ENCODE data around the gene CCNL2. TPM values are rescaled to one million over a fixed set of nuclear protein-coding genes. Genes with fewer than 3 reads are reported as not detected.
A peak's percentile ranks its signal among the peaks of the same experiment; 100 is the strongest.
"Not testable (repeated sequence)": the region's sequence is repeated elsewhere in the genome, so short reads cannot be mapped to it uniquely, and the experiment has no call there.

The CCNL2 gene
- polyA plus RNA-seq, 4 donors, result 232 to 273 (median 238) TPM

DNA sequence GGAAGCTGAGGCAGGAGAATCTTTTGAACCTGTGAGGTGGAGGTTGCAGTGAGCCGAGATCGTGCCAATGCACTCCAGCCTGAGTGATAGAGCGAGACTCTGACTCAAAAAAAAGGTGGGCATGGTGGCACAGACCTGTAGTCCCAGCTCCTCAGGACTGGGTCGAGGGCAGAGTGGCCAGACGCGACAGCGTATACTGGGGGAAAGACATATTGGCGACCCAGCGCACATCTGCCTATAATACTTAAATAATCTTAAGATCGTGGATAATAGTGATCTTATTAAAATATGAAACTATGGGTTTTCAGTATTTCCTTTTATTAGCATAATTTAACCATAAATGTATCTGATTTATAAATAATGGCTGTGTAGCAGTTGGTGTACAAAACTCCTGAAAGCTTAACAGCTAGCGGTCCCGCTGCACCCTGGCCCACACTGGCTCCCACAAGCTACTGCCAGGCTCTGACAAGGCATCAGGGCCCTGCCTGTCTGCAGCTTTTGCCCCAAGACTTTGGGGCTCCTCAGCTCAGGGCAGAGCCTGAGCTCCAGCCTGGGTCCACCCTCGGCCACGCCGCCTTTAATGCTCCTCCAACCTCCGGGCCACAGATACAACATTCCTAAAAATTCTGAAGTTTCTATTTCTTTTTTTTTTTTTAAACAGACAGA lies 21.5 kb downstream of the CCNL2 start:
- no peak for DNase-seq (ENCODE audit: low read depth in 4 of 4, low spot score in 3 of 4)

DNA sequence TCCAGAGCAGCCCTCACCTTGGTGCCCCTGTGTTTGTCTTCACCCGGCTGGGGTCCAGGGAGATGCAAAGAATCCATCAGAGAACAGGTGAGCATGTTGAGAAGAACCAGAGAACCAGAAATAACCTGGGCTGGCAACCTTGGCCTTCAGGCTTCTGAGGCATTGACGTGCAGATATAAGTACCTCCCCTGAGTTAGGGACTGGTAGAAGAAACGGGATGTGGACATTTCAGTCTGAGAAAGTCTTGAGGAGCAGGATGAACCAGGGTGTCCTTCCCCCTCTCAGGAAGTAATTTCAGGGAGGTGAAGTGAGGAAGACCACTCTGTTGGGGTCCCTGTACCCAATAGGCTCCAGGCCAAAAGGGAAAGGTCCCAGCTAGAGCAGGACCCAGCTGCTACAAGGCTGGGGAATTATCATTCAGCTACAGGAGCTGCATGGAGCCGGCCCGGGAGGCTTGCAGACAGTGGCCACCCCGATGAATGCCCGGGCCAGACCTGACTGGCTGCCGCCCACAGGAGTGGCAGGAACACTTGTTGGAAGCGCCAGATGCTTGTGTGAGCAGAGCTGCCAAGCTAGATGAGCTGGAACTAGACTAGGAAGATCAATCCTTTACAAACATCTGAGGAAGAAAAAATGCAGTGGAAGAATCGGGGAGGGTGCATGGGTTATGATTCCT lies 22.4 kb downstream of the CCNL2 start:
- no peak for DNase-seq (ENCODE audit: low read depth in 4 of 4, low spot score in 3 of 4)

DNA sequence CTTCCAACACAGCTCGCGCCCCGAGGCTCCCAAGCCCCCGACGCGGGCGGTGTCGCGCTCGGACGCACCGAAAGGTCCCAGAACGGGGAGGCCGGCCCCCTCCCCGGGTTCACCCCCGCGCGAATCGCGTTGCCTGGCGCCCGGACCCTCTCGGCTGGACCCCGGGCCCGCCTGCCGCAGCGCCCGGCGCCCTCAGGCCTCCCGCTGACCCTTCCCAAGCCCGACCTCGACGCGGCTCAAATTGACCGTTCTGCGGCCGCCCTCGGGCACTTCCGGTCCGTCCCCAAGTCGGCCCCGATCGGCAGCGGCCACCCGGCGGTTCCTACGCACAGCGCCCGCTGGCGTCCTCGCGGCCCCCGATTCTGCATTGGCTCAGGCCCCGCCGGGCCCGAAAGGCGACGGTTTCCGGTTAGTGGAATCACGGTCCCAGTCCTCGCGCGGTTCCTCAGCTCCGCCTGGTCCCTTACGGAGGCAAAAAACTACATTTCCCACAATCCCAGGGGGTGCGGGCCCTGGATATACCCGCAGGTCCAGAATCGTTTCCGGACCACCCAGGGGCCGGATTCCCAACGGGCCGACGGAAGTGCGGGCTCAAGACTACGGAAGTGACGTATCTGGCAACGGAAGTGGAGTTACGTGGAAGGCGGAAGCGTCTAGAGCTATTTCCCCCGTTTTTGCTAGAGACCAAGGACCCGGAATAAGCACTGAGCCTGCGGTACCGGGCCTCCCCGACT lies 24.0 kb downstream of the CCNL2 start, which contains the start of gene AURKAIP1:
Gene AURKAIP1 (minus strand): TSS at position 279 of the 734 bp plus-strand sequence. CDS start 451 bp downstream, outside the sequence.
- DNase-seq (ENCODE audit: low read depth in 4 of 4, low spot score in 3 of 4), result peak; percentile 100

DNA sequence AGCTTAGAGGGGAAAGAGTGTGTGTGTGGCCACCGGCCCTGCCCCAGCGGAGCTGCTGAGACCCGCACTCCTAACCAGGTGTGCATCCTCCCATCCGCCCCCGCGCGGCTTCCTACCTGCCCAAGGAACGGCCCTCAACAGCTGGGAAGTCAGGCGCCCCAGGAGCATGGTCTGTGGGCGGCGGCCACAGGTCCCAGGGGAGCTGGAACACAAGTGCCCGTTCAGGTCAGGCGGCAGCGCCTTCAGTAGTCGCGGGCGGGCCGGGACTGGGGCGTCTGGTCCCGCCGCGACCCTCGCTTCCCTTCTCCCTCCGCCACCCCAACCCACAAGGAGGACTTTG lies 24.6 kb downstream of the CCNL2 start:
- no peak for DNase-seq (ENCODE audit: low read depth in 4 of 4, low spot score in 3 of 4)

DNA sequence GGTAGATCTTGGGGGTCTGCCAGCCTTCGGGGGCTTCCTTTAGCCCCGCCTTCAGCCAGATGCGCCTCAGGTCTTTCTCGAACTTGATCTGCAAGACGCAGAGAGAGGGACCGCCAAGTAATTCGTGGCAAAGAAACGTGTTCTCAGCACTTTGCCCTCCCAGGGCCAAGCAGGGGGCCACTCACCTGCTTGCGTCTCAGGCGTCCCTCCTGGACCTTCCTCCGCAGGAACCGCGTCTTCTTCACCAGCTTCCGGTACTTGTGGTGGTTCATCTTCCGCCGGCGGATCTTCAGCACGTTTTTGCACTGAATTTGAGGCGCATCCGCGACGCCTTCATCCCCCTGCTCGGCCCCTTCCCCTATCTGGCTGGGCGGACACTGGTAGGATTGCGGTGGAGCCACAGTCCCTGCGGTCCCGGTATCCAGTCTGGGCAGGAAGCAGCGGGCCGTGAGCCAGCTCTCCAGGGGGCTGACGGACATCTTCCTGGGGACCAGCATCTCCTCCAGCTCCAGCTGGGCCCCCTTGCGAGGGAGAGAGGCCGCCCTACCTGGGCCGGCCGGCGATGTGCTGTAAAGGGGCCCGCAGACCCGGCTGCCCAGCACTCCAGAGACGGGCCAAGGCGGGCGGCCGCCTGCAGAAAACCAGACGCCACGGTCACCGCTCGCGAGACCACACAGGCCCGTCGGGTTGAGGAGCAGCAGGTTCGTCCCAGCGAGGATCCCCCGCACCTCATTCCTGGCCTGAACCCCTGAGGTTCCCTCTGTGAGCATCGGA lies 25.1 kb downstream of the CCNL2 start:
- no peak for DNase-seq (ENCODE audit: low read depth in 4 of 4, low spot score in 3 of 4)

DNA sequence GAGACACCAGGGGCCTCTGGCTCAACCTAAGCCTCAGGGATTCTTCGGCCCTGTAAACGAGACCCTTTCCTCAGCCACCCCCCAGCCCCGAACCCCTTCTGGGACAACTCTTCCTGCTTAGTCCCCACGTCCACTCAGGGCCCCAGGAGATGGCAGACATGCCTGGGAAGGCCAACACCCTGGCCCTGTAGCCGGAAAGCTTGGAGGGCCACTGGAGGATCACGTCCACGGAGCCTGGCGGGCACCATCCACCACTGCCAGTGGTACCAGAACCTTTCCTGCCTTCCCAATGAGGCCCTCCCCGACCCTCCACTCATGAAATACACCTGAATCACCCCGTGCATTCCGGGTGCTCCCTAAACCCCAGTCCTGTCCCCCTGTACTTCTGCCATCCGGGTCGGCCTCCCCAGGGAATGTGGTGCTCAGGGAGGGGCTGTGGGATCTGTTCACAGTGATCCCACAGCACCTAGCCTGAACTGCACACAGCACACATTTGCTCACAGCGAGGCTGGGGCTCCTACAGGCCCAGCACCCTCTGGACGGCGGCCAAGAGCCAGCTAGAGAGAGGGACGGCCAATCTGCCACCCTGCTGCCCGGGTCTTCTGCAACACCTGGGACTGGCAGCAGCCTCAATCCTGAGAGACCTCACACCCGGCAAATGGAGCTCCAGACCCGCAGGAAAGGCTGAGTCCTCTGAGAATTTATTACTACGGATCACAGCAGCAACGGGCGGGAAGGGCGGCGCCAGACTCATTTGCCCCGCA lies 25.9 kb downstream of the CCNL2 start:
- DNase-seq (ENCODE audit: low read depth in 4 of 4, low spot score in 3 of 4), result no peak

DNA sequence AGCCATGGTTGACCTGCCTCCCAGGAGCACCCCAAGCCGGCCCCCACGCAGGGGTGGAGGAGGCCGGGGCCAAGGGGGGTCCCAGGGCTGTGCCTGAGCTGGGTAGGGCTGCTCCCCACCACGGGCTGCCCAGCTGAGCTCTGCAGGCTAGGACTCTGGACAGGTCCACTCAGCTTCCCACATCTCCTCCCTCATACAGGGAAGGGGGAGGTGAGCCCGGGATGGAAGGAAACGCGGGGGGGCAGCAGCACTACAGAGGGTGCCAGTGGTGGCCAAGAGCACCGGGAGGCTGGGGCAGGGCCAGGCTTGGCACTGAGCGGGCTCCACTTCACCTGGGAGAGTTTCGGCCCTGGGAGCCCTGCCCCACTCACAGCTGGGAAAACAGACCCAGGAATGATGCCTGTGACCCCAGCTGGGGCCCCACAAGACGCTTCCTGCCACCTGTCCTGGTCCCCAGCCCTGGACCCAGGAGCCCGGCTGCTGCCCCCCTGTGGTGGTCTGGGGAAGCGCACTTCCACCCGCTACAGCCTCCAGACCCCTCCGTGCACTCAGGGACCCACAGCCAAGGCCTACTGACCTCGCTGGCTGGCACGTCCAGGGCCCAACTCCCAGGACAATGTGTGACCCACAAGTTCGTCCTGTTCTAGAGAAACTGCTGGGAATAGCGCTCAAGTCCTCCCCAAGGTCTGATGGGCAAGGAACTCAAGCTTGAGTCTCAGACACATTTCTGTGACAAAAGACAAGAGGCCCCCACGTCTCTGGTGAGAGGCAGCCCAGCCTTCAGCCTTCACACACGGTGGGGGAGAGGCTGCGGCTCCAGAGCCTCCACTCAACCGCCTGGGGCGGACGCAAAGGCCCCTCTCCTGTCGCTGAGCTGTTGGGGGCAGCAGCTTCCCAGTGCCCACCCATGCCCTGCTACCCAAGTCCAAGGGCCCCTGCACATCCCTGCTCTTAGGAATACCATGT lies 27.1 kb downstream of the CCNL2 start:
- DNase-seq (ENCODE audit: low read depth in 4 of 4, low spot score in 3 of 4), result no peak

DNA sequence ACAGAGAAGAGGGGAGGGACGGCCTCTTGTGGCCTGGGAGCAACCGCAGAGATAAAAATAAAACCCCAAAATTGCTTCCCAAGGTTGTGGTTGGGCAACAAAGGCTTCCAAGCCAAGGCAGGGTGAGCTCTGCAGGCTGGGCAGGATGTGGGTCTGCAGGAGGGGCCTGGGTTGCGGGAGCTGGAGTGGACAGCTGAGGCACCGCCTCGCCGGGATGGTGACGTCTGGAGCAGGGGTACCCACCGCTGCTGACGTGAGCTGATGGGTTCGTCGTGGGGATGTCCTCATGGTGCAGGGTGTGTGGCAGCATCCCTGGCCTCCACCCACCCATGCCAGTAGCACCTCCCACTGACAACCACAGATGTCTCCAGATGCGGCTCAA lies 27.8 kb downstream of the CCNL2 start:
- DNase-seq (ENCODE audit: low read depth in 4 of 4, low spot score in 3 of 4), result no peak

DNA sequence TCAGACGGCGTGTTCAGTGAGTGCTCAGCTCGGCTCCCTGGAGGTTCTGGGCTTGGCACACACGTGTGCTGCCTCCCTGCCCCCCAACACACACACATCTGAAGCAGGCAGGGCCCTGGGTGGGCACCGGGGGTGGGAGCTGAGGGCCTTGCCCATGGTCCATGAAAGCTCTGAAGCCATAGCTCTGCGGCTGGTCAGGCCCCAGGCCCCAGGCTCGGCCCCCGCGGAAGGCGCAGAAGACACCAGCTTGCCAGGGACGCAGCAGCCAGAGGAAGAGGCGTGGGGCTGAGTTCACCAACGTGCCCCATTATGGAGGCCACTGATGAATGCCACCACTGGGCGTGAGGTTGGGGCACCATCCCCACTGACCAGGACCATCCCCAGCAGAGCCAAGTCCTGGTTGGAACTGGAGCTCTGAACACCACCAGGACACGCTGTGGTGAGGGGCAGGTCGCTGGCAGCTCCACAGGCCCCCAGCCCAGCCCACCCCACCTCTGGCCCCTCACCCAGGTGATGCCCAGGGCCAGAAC lies 28.3 kb downstream of the CCNL2 start:
- DNase-seq (ENCODE audit: low read depth in 4 of 4, low spot score in 3 of 4), result no peak

DNA sequence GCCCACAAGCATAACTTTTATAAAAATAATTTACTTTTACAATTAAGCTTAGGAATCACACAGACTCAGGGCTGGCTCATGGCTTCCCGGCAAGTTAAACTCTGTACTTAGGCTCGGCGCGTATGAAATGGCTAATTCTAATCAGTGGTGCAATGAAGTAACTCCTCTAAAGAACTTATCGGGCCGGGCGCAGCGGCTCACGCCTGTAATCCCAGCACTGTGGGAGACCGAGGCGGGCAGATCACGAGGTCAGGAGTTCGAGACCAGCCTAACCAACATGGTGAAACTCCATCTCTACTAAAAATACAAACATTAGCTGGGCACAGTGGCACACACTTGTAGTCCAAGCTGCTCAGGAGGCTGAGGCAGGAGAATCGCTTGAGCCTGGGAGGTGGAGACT lies 29.0 kb downstream of the CCNL2 start:
- not testable (repeated sequence) for DNase-seq (ENCODE audit: low read depth in 4 of 4, low spot score in 3 of 4)

DNA sequence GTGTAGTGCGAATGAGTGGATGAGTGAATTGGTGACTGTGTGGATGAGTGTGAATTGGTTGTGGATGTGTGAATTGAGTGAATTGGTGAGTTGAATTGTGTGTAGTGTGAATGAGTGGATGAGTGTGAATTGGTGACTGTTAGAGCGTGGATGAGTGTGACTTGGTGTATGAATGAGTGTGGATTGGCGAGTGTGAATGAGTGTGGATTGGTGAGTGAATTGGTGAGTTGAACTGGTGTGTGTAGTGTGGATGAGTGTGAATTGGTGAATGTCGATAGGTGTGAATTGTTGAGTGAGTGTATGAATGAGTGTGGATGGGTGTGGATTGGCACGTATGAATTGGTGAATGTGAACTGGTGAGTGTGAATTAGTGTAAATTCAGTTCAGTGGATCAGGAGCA lies 31.8 kb downstream of the CCNL2 start:
- DNase-seq (ENCODE audit: low read depth in 4 of 4, low spot score in 3 of 4), result no peak

DNA sequence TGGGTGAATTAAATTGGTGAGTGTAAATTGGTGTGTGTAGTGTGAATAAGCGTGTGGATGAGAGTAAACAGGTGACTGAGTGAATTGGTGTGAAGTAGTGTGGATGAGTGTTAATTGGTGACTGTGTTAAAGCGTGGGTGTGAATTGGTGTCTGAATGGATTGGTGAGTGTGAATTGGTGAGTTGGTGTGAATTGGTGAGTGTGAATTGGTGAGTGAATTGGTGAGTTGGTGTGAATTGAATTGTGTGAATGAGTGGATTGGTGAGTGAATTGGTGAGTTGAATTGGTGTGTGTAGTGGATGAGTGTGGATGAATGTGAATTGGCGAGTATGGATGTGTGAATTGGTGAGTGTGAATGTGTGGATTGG lies 32.5 kb downstream of the CCNL2 start:
- no peak for DNase-seq (ENCODE audit: low read depth in 4 of 4, low spot score in 3 of 4)

DNA sequence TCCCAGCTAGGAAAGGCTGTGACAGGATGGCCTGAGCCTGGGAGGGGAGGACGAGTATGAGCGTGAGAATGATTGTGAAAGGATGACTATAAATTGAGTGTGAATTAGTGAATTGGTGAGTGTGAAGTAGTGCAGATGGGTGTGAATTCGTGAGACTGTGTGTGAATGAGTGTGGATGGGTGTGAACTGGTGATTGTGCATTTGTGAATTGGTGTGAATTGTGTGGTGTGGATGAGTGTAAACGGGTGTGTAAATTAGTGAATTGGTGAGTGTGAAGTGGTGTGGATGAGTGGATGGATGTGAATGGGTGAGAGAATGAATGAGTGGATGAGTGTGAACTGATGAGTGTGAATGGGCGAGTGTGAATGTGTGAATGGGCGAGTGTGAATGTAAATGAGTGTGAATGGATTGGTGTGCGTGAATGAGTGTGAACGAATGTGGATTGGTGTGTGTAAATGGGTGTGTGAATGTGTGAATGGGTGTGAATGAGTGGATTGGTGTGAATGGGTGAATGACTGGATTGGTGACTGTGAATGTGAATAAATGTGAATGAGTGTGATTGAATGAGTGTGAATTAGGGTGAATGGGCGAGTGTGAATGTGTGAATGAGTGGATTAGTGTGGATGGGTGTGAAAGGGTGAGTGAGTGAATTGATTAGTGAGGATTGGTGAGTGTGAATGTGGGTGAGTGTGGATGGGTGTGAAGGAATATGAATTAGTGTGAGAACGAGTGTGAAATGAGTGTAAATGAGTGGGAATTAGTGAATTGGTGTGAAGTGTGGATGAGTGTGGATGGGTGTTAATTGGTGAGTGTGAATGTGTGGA lies 33.0 kb downstream of the CCNL2 start:
- no peak for DNase-seq (ENCODE audit: low read depth in 4 of 4, low spot score in 3 of 4)

DNA sequence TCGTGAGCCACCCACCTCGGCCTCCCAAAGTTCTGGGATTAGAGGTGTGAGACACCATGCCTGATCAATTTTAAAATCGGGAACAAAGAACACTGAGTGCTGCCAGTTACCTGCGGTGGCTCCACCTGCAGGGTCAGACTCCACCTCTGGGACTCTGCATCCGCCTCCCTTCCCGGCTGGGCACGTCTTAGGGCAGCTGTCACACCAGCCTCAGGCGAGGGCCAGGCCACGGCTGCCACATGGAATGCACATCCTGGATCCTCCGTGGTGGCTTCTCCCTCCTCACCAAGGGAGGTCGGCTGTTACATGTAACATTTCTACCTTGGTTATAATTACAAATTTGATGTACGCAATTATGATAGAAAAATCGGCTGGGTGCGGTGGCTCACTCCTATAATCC lies 34.9 kb downstream of the CCNL2 start:
- DNase-seq (ENCODE audit: low read depth in 4 of 4, low spot score in 3 of 4), result no peak

DNA sequence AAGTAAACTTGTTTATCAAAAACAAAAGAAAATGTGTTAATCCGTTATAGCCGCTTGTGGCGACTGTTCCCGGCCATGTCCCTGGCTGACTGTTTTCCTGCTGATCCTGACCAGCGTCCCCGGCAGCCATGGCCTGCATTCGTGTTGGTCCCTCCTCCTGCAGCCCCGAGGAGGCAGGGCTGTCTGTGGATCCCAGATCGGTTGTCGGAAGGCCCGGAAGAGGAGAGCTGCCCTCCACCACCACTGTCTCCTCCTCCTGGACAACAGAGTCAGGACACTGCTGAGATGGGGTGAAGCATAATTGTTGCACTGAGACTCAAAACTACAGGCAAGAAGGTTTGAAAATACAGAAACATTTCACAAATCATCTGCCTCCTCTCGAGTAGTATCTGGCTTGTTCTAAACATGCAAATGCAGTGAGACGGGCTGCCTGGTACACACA lies 37.1 kb downstream of the CCNL2 start:
- no peak for DNase-seq (ENCODE audit: low read depth in 4 of 4, low spot score in 3 of 4)

DNA sequence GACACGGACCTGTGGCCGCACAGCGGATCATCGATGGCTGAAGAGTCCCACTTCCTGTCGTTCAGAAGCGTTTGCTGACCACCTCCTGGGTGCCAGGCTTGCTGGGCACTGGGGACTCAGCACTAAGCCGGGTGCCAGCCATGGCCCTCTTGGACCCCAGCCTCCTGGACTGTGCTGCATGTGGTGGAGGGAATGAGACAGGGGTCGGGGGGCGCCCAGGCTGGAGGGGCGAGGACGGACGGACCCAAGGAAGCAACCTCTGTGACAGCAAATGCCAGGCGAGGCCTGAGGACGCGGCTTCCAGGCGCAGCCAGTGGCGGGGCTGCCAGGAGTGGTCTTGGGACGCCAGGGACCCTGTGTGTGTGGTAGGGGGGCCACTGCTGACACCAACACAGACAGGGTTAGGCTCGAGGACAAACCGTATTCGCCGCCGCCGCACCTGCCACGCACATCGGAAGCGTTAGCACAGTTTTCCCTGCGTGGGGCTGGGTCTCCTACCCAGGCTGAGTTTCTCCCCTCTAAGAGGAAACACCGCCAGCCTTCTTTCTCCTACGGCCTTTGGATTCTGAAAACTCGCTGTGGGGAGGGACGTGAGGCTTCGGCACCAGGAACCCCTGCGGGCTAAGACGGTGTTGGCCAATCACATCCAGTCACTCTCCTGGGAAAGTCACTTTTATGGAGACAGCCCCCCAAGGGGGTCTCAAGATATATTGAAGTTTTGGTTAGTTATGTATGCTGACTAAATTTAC lies 37.7 kb downstream of the CCNL2 start:
- DNase-seq (ENCODE audit: low read depth in 4 of 4, low spot score in 3 of 4), result no peak

DNA sequence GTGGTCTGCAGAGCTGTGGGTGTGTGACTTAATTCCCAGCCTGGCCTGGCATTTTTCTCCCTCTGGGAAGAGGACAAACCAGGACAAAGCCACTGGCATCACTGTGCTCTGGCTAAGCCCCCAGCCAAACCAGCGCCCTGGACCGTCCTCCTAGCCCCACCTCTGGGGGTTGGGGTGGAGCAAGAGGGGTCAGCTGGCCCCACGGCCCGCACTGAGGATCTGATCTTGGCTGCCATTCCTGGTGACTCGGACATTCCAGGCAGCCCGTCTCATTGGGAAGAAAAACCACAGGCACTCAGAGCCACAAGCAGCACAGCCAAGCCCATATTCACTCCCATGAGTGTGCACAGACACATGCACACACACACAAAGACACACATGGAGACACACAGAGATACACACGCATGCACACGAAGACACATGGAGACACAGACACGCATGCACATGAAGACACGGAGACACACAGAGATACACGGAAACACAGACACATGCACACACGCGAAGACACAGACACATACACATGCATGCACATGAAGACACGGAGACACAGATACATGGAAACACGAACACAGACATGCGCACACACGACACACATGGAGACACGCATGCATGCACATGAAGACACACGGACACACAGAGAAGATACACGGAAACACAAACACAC lies 38.5 kb downstream of the CCNL2 start:
- no peak for DNase-seq (ENCODE audit: low read depth in 4 of 4, low spot score in 3 of 4)

Data from right renal pelvis (tissue), 4 donors.